Astrocyte (in vitro differentiated cells and primary cell): ENCODE results near the gene RNU6-8.

Experiments
- EZH2 ChIP-seq: IDR thresholded peaks from 2 replicates; pipeline ENCODE4 v1.6.1; 2012; ENCODE audit warnings: mild to moderate bottlenecking, low read length, inconsistent platforms; ENCODE audit not compliant: insufficient read depth
- TF ChIP-seq, protein P1 (sequence below): IDR thresholded peaks from 2 replicates; pipeline ENCODE4 v1.5.1; 2011; ENCODE audit warnings: low read depth, mild to moderate bottlenecking, inconsistent platforms, low read length, moderate library complexity; ENCODE audit not compliant: insufficient read depth

DNA sequence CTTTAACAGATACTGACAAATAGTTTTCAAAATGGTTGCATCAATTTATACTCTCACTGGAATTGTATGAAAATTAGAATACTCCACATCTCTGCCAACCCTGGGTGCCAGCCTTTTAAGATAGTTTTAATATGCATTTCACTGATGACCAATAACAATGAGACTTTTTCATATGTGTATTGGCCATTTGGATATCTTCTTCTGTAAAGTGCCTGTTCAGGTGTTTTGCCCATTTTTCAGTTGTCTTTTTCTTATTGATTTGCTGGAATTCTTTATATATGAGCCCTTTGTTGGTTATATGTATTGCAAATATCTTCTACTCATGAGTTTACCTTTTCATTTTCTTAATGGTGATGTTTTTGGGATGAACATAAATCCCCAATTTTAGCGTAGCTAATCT, 18.0 kb downstream of the RNU6-8 start:
- TF ChIP-seq, protein P1, sequence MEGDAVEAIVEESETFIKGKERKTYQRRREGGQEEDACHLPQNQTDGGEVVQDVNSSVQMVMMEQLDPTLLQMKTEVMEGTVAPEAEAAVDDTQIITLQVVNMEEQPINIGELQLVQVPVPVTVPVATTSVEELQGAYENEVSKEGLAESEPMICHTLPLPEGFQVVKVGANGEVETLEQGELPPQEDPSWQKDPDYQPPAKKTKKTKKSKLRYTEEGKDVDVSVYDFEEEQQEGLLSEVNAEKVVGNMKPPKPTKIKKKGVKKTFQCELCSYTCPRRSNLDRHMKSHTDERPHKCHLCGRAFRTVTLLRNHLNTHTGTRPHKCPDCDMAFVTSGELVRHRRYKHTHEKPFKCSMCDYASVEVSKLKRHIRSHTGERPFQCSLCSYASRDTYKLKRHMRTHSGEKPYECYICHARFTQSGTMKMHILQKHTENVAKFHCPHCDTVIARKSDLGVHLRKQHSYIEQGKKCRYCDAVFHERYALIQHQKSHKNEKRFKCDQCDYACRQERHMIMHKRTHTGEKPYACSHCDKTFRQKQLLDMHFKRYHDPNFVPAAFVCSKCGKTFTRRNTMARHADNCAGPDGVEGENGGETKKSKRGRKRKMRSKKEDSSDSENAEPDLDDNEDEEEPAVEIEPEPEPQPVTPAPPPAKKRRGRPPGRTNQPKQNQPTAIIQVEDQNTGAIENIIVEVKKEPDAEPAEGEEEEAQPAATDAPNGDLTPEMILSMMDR: no peak
- no peak for TF ChIP-seq EZH2
